Endothelial cell (in vitro differentiated cells): Measurements from ENCODE around the gene ADORA2B. TPM values are rescaled to one million over a fixed set of nuclear protein-coding genes. Genes with fewer than 3 reads are reported as not detected.

ENCODE experiments used
- DNase-seq: peaks from one replicate; pipeline ENCODE4 v3.0.0; 2021; ENCODE audit warnings: low spot score
- H3K27ac Mint-ChIP-seq: one replicate; pipeline ENCODE4 v1.8.0; 2021; ENCODE audit warnings: mixed read lengths, inconsistent platforms; ENCODE audit not compliant: unreplicated experiment
- H3K27me3 Mint-ChIP-seq: one replicate; pipeline ENCODE4 v1.8.0; 2021; ENCODE audit warnings: mild to moderate bottlenecking, moderate library complexity, mixed read lengths, inconsistent platforms; ENCODE audit not compliant: unreplicated experiment
- H3K36me3 Mint-ChIP-seq: one replicate; pipeline ENCODE4 v1.8.0; 2021; ENCODE audit warnings: mild to moderate bottlenecking, low read depth, mixed read lengths, inconsistent platforms; ENCODE audit not compliant: unreplicated experiment
- H3K4me1 Mint-ChIP-seq: one replicate; pipeline ENCODE4 v1.8.0; 2021; ENCODE audit warnings: mild to moderate bottlenecking, mixed read lengths, inconsistent platforms; ENCODE audit not compliant: unreplicated experiment
- H3K4me3 Mint-ChIP-seq: one replicate; pipeline ENCODE4 v1.8.0; 2021; ENCODE audit warnings: mild to moderate bottlenecking, mixed read lengths, inconsistent platforms; ENCODE audit not compliant: unreplicated experiment
- H3K9me3 Mint-ChIP-seq: one replicate; pipeline ENCODE4 v1.8.0; 2021; ENCODE audit warnings: mixed read lengths, inconsistent platforms; ENCODE audit not compliant: unreplicated experiment
- CTCF ChIP-seq: fragments of 200-600 bp; sonication (generic); IDR thresholded peaks from one replicate; pipeline ENCODE4 v1.5.0; 2021; ENCODE audit warnings: antibody characterized with exemption; ENCODE audit not compliant: unreplicated experiment
- total RNA-seq: library from RNA; stranded (reverse); fragmentation: NEBNext Ultra II Directional; extraction: Animal tissue kit (Norgen Biotek cat#: 25700); gene quantifications from one replicate; pipeline ENCODE4 v1.2.1, GENCODE V29; 2021; ENCODE audit not compliant: unreplicated experiment

ADORA2B gene
- total RNA-seq, 1 donor from 2014 or later: 5.2 TPM

- no peak overlapping the region for H3K27ac Mint-ChIP-seq
- H3K9me3 Mint-ChIP-seq: no peaks in the 10 kb centered on the region
- peaks cover 26% of the 10 kb centered on the region for H3K4me1 Mint-ChIP-seq
- DNase-seq: no peak
- peaks cover 31% of the 10 kb centered on the region for H3K36me3 Mint-ChIP-seq
- no peak for TF ChIP-seq CTCF
- peaks cover 12% of the 10 kb centered on the region for H3K27me3 Mint-ChIP-seq
- H3K4me3 Mint-ChIP-seq: peak overlapping the region; percentile 96
Measured at GRCh38 chr17:15998031-15998562, 53.2 kb downstream of the ADORA2B start.

GRCh38 chr17:15999141-15999973 lies 54.4 kb downstream of the ADORA2B start, which contains the start of the genes TTC19 and ZSWIM7:
TSS of gene TTC19 (plus strand) at chr17:15999824. CDS start at chr17:15999849, 25 bp downstream.
TSS of gene ZSWIM7 (minus strand) at chr17:15999704. CDS start at chr17:15999594, 110 bp downstream.
- peak; percentile 95 for DNase-seq
- Mint-ChIP-seq H3K4me1 (peaks cover 18% of the 10 kb centered on the region), H3K27ac (peak within 1 kb of the TSS; percentile 88), H3K27me3 (peaks cover 12% of the 10 kb centered on the region), H3K36me3 (peaks cover 39% of the 10 kb centered on the region), H3K4me3 (peak within 1 kb of the TSS; percentile 96), H3K9me3 (no peaks in the 10 kb centered on the region)
- no peak for TF ChIP-seq CTCF

- peaks cover 12% of the 10 kb centered on the region for H3K27me3 Mint-ChIP-seq
Measured at GRCh38 chr17:15999974-16000827, 55.3 kb downstream of the ADORA2B start.

GRCh38 chr17:16001226-16001897 lies 56.4 kb downstream of the ADORA2B start:
- no peak for DNase-seq
- peaks cover 13% of the 10 kb centered on the region for H3K4me1 Mint-ChIP-seq
- TF ChIP-seq CTCF: no peak
- no peaks in the 10 kb centered on the region for H3K9me3 Mint-ChIP-seq
- H3K27me3 Mint-ChIP-seq: peaks cover 12% of the 10 kb centered on the region
- H3K4me3 Mint-ChIP-seq: peak overlapping the region; percentile 96
- H3K36me3 Mint-ChIP-seq: peaks cover 43% of the 10 kb centered on the region
- peak overlapping the region; percentile 74 for H3K27ac Mint-ChIP-seq

More at GRCh38 chr17:15999974-16000827, 55.3 kb downstream of the ADORA2B start:
- Mint-ChIP-seq H3K4me1 (peaks cover 13% of the 10 kb centered on the region), H3K27ac (peak overlapping the region; percentile 74), H3K36me3 (peaks cover 45% of the 10 kb centered on the region), H3K4me3 (peak overlapping the region; percentile 96), H3K9me3 (no peaks in the 10 kb centered on the region)
- TF ChIP-seq CTCF: no peak
- peak; percentile 52 for DNase-seq
